Subcutaneous abdominal adipose tissue (tissue), 5 donors: ENCODE measurements around the gene UBE2E2.
"Not testable (repeated sequence)": the region's sequence is repeated elsewhere in the genome, so short reads cannot be mapped to it uniquely, and the experiment has no call there.

Source experiments
- H3K27ac ChIP-seq: one replicate; pipeline ENCODE4 v1.7.0; 2013; ENCODE audit warnings: low read depth, mild to moderate bottlenecking, inconsistent platforms, low read length, moderate library complexity
- H3K27me3 ChIP-seq, 5 donors: one replicate each; pipeline ENCODE4 v1.7.0; 2013; ENCODE audit warnings: low read length in 5 of 5, inconsistent platforms in 1 of 5; ENCODE audit not compliant: control insufficient read depth in 5 of 5, insufficient read depth in 4 of 5
- H3K36me3 ChIP-seq, 5 donors: one replicate each; pipeline ENCODE4 v1.7.0; 2013; ENCODE audit warnings: low read length in 5 of 5; ENCODE audit not compliant: control insufficient read depth in 5 of 5, insufficient read depth in 5 of 5
- H3K4me1 ChIP-seq, 5 donors: one replicate each; pipeline ENCODE4 v1.7.0; 2013; ENCODE audit warnings: low read length in 5 of 5, mild to moderate bottlenecking in 3 of 5, moderate library complexity in 1 of 5; ENCODE audit not compliant: control insufficient read depth in 5 of 5, insufficient read depth in 5 of 5
- H3K4me3 ChIP-seq, 5 donors: one replicate each; pipeline ENCODE4 v1.7.0; 2013; ENCODE audit warnings: low read length in 5 of 5, low read depth in 1 of 5
- H3K9ac ChIP-seq, 5 donors: one replicate each; pipeline ENCODE4 v1.7.0; 2013; ENCODE audit warnings: low read length in 5 of 5, mild to moderate bottlenecking in 4 of 5, moderate library complexity in 3 of 5
- H3K9me3 ChIP-seq, 5 donors: one replicate each; pipeline ENCODE4 v1.7.0; 2013; ENCODE audit warnings: low read length in 5 of 5; ENCODE audit not compliant: control insufficient read depth in 5 of 5
- donor health status: healthy.
- donor health status: healthy.
- donor health status: healthy.
- donor health status: healthy.
- donor health status: healthy.

UBE2E2 gene

DNA sequence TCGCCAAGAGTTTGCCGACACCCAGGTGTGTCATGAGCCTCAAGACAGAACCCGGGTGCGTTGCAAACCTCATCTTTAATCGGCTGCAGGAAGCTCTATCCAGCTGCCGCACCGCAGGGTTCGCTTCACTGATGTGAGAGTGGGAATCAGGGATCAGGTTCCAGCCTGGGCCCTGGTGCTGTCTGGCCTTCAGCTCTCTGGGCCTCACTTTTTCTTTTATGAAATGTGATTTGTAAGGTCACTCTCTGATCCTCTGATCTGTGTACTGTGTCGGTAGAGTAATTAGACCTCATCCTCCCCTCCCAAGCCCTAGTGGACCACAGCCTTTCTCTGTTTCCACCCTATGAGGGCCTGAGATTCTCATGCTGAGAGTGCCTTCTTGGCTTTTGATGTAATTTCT is 399.8 kb downstream of the UBE2E2 start:
- H3K27me3 ChIP-seq, result no peaks in the 10 kb centered on the region
- no peak overlapping the region for H3K27ac ChIP-seq
- H3K36me3 ChIP-seq, result no peaks in the 10 kb centered on the region
- H3K9ac ChIP-seq, result no peak overlapping the region
- no peaks in the 10 kb centered on the region for H3K9me3 ChIP-seq
- H3K4me1 ChIP-seq, result peaks cover 0 to 13% (median 10%) of the 10 kb centered on the region in 5 donors
- H3K4me3 ChIP-seq, result no peak overlapping the region

- H3K9me3 ChIP-seq, result no peaks in the 10 kb centered on the region
- H3K27ac ChIP-seq, result no peak overlapping the region
- H3K36me3 ChIP-seq, result no peaks in the 10 kb centered on the region
- H3K9ac ChIP-seq, result no peak overlapping the region
- H3K4me3 ChIP-seq, result no peak overlapping the region
- H3K27me3 ChIP-seq, result no peaks in the 10 kb centered on the region
- peaks cover 0 to 10% (median 8%) of the 10 kb centered on the region in 5 donors for H3K4me1 ChIP-seq
Measured at GRCh38 chr3:23607184-23607847, 404.2 kb downstream of the UBE2E2 start.

- Histone ChIP-seq H3K4me3 (no peak overlapping the region), H3K9ac (no peak overlapping the region), H3K27me3 (no peaks in the 10 kb centered on the region), H3K9me3 (no peaks in the 10 kb centered on the region), H3K27ac (no peak overlapping the region), H3K4me1 (peaks cover 0 to 13% (median 10%) of the 10 kb centered on the region in 5 donors), H3K36me3 (no peaks in the 10 kb centered on the region)
Measured at GRCh38 chr3:23608650-23609049, 405.5 kb downstream of the UBE2E2 start.

DNA sequence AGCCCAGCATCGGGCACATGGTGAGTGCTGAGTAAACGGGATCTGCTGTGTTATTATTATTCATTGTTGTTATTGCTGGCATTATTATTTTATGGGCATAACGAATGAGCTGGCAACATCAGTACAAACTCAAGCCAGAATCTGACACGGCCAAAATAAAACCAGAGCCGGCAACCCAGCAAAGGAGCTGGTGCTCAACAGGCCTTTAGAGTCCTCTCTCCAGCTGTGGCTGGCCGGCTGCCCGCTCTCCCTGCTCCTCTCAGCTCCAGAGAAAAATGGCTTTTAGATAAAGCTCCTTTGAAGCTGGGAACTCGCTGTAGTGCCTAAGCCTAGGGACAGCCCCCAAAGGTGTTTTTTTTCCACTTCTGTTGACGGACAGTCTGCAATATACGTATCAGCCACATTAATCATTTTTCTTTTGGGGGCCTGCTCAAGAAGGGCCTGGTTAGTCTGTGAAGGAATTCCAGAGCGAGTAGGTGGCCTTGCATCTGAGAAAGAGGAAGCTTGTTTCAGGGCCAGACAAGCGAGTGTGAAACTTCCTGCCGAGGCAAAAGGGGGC is 408.7 kb downstream of the UBE2E2 start:
- H3K9ac ChIP-seq, result no peak overlapping the region
- H3K9me3 ChIP-seq, result no peaks in the 10 kb centered on the region
- peak overlapping the region; percentile 42 for H3K27ac ChIP-seq
- H3K36me3 ChIP-seq, result no peaks in the 10 kb centered on the region
- H3K27me3 ChIP-seq, result no peaks in the 10 kb centered on the region
- H3K4me1 ChIP-seq, result peaks cover 0 to 13% (median 10%) of the 10 kb centered on the region in 5 donors
- H3K4me3 ChIP-seq, result peak overlapping the region; percentile 34 to 59 (median 48)

- Histone ChIP-seq H3K9ac (peak overlapping the region in 1 of 5 donors; percentile 11), H3K4me1 (peaks cover 0 to 13% (median 10%) of the 10 kb centered on the region in 5 donors), H3K27ac (peak overlapping the region; percentile 42), H3K36me3 (no peaks in the 10 kb centered on the region), H3K27me3 (no peaks in the 10 kb centered on the region), H3K9me3 (no peaks in the 10 kb centered on the region), H3K4me3 (peak overlapping the region; percentile 34 to 59 (median 48))
Measured at GRCh38 chr3:23612296-23612891, 409.3 kb downstream of the UBE2E2 start.

GRCh38 chr3:23615068-23615467 is 411.9 kb downstream of the UBE2E2 start:
- H3K9me3 ChIP-seq, result peaks cover 0 to 2% (median 0%) of the 10 kb centered on the region in 5 donors

DNA sequence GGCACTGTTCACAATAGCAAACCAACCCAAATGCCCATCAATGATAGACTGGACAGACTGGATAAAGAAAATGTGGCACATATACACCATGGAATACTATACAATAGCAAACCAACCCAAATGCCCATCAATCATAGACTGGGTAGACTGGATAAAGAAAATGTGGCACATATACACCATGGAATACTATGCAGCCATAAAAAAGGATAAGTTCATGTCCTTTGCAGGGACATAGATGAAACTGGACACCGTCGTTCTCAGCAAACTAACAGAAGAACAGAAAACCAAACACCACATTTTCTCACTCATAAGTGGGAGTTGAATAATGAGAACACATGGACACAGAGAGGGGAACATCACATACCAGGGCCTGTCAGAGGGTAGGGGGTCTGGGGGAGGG is 415.3 kb downstream of the UBE2E2 start:
- H3K36me3 ChIP-seq, H3K27me3 ChIP-seq, H3K9me3 ChIP-seq, H3K4me3 ChIP-seq, H3K4me1 ChIP-seq, H3K9ac ChIP-seq, H3K27ac ChIP-seq: not testable (repeated sequence)

More at GRCh38 chr3:23615068-23615467, 411.9 kb downstream of the UBE2E2 start:
- H3K36me3 ChIP-seq, result no peaks in the 10 kb centered on the region
- H3K27ac ChIP-seq, result no peak overlapping the region
- no peaks in the 10 kb centered on the region for H3K27me3 ChIP-seq
- H3K9ac ChIP-seq, result no peak overlapping the region
- no peak overlapping the region for H3K4me3 ChIP-seq
- H3K4me1 ChIP-seq, result peaks cover 0 to 13% (median 10%) of the 10 kb centered on the region in 5 donors

DNA sequence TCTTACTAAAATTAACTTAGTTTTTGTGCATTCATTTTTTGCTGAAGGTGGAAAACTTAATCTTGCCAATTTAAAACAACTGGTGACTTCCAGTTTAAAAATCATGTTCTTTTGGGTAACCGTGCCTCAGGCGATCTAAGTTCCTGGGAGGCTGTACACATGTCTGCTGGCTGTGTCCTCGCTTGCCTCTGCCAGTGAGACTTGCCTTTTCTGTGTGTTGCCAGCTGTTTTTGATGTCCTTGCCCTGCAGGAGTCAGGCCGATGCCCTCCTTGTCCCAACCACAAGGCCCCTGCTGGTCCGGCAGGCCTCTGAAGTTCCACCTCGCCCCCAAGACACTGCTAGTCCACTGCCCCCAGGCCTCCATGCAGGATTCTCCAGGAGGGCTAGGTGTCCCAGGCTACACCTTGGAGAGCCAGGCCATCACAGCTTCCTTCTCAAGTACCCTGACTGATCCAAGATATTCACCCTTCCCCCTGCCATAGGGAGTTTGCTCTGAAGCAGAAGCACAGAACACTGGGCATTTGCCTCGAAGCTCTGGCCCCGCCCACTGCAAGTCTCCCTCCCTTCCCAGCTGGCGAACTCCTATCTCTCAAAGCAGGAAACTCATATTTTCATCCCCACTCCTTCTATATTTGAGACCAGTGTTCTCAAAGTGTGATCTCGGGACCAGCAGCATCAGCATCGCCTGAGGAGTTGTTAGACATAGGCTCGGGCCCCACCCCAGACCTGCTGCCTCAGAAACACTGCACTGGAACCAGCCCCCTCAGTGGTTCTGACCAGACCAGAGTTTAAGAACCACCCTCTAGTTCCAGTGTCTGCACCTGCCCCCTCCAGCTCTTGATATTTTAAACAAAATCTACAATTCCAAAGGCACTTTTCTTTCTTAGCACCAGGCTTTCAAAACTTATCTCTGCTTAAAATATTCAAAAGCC is 416.8 kb downstream of the UBE2E2 start:
- Histone ChIP-seq H3K9ac (no peak overlapping the region), H3K4me3 (no peak overlapping the region), H3K4me1 (no peaks in the 10 kb centered on the region), H3K36me3 (no peaks in the 10 kb centered on the region), H3K9me3 (peaks cover 0 to 16% (median 12%) of the 10 kb centered on the region in 5 donors), H3K27me3 (no peaks in the 10 kb centered on the region), H3K27ac (no peak overlapping the region)

- peaks cover 0 to 16% (median 15%) of the 10 kb centered on the region in 5 donors for H3K9me3 ChIP-seq
- no peaks in the 10 kb centered on the region for H3K27me3 ChIP-seq
- no peak overlapping the region for H3K4me3 ChIP-seq
- H3K36me3 ChIP-seq, result no peaks in the 10 kb centered on the region
- H3K27ac ChIP-seq, result no peak overlapping the region
- no peaks in the 10 kb centered on the region for H3K4me1 ChIP-seq
- no peak overlapping the region for H3K9ac ChIP-seq
Measured at GRCh38 chr3:23620638-23621015, 417.5 kb downstream of the UBE2E2 start.
